ENCODE data around the gene SEMA3A.

- TF ChIP-seq POLR2A (IDR thresholded peaks at IDR 0.05) (no peak), CTCF (IDR thresholded peaks at IDR 0.05) (no peak), EP300 (IDR thresholded peaks at IDR 0.05) (no peak)
These were observed 281.4 kb downstream of the SEMA3A start for GRCh38 chr7:83913174-83913573.

Data from ovary (tissue), 3 donors.